NCI-H82 treated with DMSO at 0.1 percent for 48 hours (cell line): ENCODE results near the gene ADCK1.
"Not testable (repeated sequence)": the region's sequence is repeated elsewhere in the genome, so short reads cannot be mapped to it uniquely, and the experiment has no call there.

Experiments
- DNase-seq: peaks from one replicate; lab custom pipeline; 2025; ENCODE audit not compliant: unreplicated experiment; lab: John Stamatoyannopoulos, UW

Gene ADCK1

GRCh38 chr14:77897374-77897773 is 97.5 kb downstream of the ADCK1 start:
- DNase-seq: no peak

- DNase-seq: no peak
These were observed 102.9 kb downstream of the ADCK1 start for GRCh38 chr14:77902811-77903210.

- peak; percentile 65 for DNase-seq
These were observed 103.3 kb downstream of the ADCK1 start for GRCh38 chr14:77903221-77903620.

GRCh38 chr14:77903937-77904617 is 104.2 kb downstream of the ADCK1 start:
- no peak for DNase-seq

- DNase-seq: no peak
These were observed 106.5 kb downstream of the ADCK1 start for GRCh38 chr14:77906446-77906845.

- no peak for DNase-seq
These were observed 108.9 kb downstream of the ADCK1 start for GRCh38 chr14:77908847-77909246.

- no peak for DNase-seq
These were observed 110.0 kb downstream of the ADCK1 start for GRCh38 chr14:77909911-77910310.

GRCh38 chr14:77910506-77910905 is 110.6 kb downstream of the ADCK1 start:
- DNase-seq: no peak

GRCh38 chr14:77911356-77911755 is 111.4 kb downstream of the ADCK1 start:
- no peak for DNase-seq

GRCh38 chr14:77912754-77913556 is 113.0 kb downstream of the ADCK1 start:
- no peak for DNase-seq

GRCh38 chr14:77914073-77914721 is 114.3 kb downstream of the ADCK1 start:
- no peak for DNase-seq

GRCh38 chr14:77915390-77915789 is 115.5 kb downstream of the ADCK1 start:
- not testable (repeated sequence) for DNase-seq

GRCh38 chr14:77917491-77918201 is 117.7 kb downstream of the ADCK1 start:
- no peak for DNase-seq

- DNase-seq: no peak
These were observed 118.5 kb downstream of the ADCK1 start for GRCh38 chr14:77918448-77918847.

GRCh38 chr14:77920312-77920711 is 120.4 kb downstream of the ADCK1 start:
- DNase-seq: no peak

GRCh38 chr14:77921818-77922217 is 121.9 kb downstream of the ADCK1 start:
- no peak for DNase-seq

- peak; percentile 95 for DNase-seq
These were observed 123.4 kb downstream of the ADCK1 start for GRCh38 chr14:77923131-77923936.

GRCh38 chr14:77924141-77924948 is 124.4 kb downstream of the ADCK1 start:
- DNase-seq: no peak

GRCh38 chr14:77926942-77927341 is 127.0 kb downstream of the ADCK1 start:
- DNase-seq: peak; percentile 84

- DNase-seq: no peak
These were observed 131.5 kb downstream of the ADCK1 start for GRCh38 chr14:77931441-77931840.
